ENCODE results near the gene EIF3B.
A peak's percentile ranks its signal among the peaks of the same experiment; 100 is the strongest.
"Not testable (repeated sequence)": the region's sequence is repeated elsewhere in the genome, so short reads cannot be mapped to it uniquely, and the experiment has no call there.

EIF3B gene

GRCh38 chr7:2354186-2354938, at the start of gene EIF3B:
EIF3B (plus strand) TSS chr7:2354827; CDS start chr7:2354922, 95 bp downstream.
- peak; percentile 84 for DNase-seq

GRCh38 chr7:2305258-2305657, 49.4 kb upstream of the EIF3B start:
- DNase-seq: not testable (repeated sequence)

- no peak for DNase-seq
These were observed 47.9 kb upstream of the EIF3B start for GRCh38 chr7:2306688-2307087.

DNA sequence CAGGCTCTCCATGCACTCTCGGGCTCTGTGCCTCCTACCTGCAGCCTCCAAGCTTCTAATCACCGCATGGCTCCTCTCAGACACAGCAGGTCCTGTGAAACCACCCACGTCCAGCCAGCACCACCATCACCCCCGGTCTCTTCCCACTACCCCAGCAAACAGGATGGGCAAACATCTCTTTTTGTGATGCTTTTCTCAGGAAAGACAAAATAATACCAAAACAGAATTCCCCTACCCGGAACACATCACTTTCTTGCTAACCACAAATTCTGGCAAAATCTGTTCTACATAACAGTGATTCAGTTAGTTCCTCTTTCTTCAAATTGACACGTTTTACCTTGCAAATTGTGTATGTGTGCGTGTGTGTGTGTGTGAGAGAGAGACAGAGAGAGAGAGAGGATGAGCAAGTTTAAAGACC, 46.9 kb upstream of the EIF3B start:
- no peak for DNase-seq

- no peak for DNase-seq
These were observed 44.7 kb upstream of the EIF3B start for GRCh38 chr7:2309889-2310331.

- no peak for DNase-seq
These were observed 42.2 kb upstream of the EIF3B start for GRCh38 chr7:2312267-2312929.

DNA sequence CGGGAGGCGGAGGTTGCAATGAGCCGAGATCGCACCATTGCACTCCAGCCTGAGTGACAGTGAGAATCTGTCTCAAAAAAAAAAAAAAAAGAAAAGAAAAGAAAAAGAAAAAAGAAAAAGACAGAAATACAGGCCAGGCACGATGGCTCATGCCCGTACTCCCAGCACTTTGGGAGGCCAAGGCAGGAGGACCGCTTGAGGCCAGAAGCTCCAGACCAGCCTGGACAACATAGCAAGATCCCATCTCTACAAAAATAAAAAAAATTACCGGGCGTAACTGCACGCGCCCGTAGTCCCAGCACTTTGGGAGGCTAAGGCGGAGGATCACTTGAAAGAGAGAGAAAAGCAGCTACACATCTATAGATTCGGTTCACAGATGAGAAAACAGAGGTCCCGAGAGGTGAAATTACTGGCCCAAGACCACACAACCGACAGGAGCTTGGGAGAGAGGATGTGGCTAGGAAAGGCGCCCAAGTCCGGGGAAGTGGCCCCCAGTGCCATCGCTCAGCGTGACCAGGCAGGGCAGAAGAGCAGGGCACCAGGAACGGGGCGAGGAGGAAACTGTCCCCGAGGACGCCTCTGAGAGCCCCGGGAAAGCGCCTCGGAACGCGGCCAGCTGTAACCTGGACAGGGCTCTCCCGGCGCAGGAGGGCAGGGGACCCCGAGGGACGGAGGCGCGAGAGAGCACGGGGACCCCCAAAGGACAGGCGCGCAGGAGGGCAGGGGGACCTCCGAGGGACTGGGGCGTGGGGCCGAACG, 41.0 kb upstream of the EIF3B start:
- no peak for DNase-seq

- DNase-seq: peak; percentile 37
These were observed 40.2 kb upstream of the EIF3B start, which contains the start of gene SNX8 for GRCh38 chr7:2314209-2314955. SNX8 (minus strand) TSS chr7:2314441; CDS start chr7:2314421, 20 bp downstream.

DNA sequence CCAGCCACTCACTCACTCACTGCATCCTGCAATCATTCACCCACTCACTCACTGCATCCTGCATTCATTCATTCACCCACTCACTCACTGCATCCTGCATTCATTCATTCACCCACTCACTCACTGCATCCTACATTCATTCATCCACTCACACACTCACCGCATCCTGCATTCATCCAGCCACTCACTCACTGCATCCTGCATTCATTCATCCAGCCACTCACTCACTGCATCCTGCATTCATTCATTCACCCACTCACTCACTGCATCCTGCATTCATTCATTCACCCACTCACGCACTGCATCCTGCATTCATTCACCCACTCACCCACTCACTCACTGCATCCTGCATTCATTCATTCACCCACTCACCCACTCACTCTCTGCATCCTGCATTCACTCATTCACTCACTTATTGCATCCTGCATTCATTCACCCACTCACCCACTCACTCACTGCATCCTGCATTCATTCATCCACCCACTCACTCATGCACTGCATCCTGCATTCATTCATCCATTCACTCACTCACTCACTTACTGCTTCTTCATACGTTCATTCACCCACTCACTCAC, 39.6 kb upstream of the EIF3B start:
- not testable (repeated sequence) for DNase-seq

- no peak for DNase-seq
These were observed 38.8 kb upstream of the EIF3B start for GRCh38 chr7:2315787-2316186.

DNA sequence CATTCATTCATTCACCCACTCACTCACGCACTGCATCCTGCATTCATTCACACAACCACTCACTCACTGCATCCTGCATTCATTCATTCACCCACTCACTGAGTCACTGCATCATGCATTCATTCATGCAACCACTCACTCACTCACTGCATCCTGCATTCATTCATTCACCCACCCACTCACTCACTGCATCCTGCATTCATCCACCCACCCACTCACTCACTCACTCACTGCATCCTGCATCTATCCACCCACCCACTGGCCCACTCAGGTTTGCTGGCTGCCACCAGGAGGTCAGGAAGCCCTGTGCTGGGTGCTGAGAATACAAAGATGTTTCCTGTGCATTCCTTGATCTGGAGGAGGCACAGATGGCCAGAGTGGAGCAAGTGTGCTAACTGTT, 38.0 kb upstream of the EIF3B start:
- no peak for DNase-seq

DNA sequence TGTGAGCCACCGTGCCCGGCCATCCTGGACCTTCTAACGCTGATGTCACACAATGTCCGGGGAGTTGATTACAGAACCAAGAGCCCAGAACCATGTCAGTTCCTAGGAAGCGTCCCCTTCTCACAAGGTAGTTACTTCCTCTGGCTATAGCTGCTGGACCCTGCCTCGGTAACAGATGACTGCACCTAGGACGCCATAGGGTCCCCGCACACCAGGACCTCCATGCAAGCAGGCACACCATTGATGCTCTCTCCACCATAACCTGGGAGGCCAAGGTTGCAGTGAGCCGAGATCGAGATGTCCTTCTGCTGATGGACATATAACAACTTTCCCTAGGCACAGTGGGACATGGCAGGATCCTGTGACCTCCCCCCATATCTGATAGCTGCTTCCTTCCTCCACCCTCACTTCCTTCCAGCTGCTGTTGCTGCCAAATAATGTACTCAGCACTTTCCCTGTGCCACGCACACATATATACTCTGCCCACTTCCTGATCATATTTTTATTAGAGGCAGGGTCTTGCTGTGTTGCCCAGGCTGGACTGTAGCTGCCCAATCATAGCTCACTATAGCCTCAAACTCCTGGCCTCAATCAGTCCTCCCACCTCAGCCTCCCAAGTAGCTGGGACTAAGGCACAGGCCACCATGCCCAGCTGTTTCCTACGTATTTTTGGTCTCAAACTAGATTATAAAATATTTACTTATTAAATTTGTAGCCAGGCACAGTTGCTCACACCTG, 36.9 kb upstream of the EIF3B start:
- no peak for DNase-seq

DNA sequence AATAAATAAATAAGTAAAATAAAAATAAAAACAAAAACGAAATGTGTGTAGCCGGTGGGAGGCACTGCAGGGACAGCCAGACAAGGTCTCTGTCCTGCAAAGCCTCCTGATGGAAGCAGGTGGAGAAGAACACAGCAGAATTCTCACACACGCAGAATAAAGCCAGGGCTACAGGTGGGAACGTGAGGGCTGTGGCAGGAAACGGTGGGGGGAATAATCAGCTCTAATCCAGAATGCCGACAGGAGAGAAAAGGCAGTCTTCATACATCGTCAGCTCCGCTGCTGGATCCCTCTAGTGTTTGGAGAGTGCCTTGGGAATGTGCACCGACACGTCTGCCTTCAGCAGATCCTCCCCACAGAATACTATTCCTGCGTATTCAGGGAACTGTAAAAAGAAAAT, 33.6 kb upstream of the EIF3B start:
- DNase-seq: no peak

DNA sequence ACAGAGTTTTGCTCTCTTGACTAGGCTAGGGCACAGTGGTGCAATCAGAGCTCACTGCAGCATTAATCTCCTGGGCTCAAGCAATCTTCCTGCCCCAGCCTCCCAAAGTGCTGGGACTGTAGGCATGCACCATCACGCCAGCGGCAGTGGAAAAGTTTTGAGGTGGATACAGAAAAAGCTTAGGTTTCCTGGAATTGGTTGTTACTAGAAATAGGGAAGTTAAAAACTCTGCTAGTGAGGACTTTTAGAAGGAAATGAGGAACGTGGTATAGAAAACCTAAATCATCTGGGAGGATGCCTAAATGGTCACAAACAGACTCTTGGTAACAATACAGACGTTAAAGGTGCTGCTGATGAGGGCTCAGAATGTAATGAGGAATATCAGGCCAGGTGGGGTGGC, 29.5 kb upstream of the EIF3B start:
- DNase-seq: no peak

- no peak for DNase-seq
These were observed 27.7 kb upstream of the EIF3B start for GRCh38 chr7:2326951-2327350.

- no peak for DNase-seq
These were observed 24.1 kb upstream of the EIF3B start for GRCh38 chr7:2330493-2330892.

DNA sequence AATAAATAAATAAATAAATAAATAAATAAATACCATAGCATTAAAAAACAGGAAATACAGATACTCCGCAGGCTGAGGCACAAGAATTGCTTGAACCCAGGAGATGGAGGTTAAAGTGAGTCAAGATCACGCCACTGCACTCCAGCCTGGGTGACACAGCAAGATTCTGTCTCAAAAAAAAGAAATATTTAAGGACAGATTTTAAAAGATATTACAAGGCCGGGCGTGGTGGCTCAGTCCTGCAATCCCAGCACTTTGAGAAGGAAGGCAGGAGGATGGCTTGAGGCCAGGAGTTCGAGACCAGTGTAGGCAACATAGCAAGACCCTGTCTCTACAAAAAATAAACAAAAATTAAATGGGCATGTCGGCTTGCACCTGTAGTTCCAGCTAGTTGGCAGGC, 22.9 kb upstream of the EIF3B start:
- no peak for DNase-seq

DNA sequence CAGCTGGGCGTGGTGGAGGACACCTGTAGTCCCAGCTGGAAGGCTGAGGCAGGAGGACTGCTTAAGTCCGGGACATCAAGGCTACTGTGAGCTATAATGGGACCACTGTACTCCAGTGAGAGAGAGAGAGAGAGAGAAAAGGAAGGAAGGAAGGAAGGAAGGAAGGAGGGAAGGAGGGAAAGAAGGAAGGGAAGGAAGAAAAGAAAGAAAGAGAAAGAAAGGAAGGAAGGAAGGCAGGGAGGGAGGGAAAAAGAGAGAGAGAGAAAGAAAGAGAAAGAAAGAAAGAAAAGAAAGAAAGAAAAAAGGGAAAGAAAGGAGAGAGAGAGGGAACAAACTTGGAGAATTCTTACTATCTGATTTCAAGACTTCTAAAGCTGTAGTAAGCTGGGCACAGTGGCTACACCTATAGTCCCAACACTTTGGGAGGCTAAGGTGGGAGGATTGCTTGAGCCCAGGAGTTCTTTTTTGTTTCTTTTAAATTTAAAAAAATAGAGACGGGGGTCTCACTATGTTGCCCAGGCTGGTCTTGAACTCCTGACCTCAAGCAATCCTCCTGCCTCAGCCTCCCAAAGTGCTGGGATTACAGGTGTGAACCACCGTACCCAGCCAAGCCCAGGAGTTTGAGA, 21.9 kb upstream of the EIF3B start:
- not testable (repeated sequence) for DNase-seq

DNA sequence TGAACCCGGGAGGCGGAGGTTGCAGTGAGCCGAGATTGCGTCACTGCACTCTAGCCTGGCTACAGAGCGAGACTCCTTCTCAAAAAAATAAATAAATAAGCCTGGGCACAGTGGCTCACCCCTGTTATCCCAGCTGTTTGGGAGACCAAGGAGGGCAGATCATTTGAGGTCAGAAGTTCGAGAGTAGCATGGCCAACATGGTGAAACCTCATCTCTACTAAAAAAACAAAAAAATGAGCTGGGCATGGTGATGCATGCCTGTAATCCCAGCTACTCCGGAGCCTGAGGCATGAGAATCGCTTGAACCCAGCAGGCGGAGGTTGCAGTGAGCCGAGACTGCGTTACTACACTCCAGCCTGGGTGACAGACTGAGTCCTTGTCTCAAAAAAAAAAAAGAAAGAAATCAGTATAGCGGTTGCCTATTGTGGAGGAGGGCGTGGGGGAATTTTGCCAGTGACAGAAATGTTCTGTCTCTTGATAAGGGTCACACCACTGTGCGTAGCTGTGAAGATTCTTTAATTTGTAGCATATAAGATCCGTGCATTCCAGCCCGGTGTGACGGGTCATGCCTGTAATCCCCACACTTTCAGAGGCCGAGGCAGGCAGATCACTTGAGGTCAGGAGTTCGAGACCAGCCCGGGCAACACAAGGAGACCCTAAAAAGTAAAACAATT, 17.9 kb upstream of the EIF3B start:
- no peak for DNase-seq

DNA sequence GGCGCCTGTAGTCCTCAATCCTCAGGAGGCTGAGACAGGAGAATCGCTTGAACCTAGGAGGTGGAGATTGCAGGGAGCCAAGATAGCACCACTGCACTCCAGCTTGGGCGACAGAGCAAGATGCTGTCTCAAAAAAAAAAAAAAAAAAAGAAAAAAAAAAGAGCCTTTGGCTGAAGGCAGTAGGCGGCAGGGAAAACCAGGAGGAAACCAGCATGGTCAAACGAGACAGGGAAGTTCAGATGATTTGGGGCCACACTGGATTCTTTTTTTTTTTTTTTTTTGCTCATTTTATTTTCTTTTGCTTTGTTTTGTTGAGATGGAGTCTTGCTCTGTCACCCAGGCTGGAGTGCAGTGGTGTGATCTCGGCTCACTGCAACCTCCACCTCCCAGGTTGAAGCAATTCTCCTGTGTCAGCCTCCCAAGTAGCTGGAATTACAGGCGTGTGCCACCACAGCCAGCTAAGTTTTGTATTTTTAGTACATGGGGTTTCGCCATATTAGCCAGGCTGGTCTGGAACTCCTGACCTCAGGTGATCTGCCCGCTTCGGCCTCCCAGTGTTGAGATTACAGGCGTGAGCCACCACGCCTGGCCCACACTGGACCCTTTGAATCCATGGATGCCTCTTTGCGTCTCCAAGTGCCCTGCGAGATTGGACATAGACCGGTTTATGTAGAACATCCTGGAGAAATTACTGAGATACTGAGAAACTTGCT, 7.1 kb upstream of the EIF3B start:
- DNase-seq: not testable (repeated sequence)

Measured in NCI-H2081 treated with DMSO at 0.1 percent for 48 hours (cell line).